AG04449 (cell line): Measurements from ENCODE around the gene IGF2R.

ENCODE experiments used
- CTCF ChIA-PET: fragments of 350-600 bp; formaldehyde crosslinking; extraction: SDS; loops from one replicate; lab custom pipeline; 2021; ENCODE audit warnings: antibody characterized with exemption; lab: Yijun Ruan, JAX
- POLR2A ChIA-PET: fragments of 400-600, 350-600 bp; formaldehyde crosslinking; extraction: SDS; loops from one replicate; lab custom pipeline; 2020; ENCODE audit warnings: antibody characterized with exemption, inconsistent platforms; lab: Yijun Ruan, JAX
- DNase-seq: peaks from one replicate; pipeline ENCODE4 v3.0.0-alpha.2; 2010; ENCODE audit warnings: low read depth, low spot score
- H3K4me3 ChIP-seq: 2 replicates; pipeline ENCODE4 v1.5.1; 2011; ENCODE audit warnings: low read depth, mild to moderate bottlenecking, control low read depth, low read length
- TF ChIP-seq, protein P1 (sequence below): IDR thresholded peaks from one replicate; pipeline ENCODE4 v1.5.1; 2011; ENCODE audit warnings: mild to moderate bottlenecking, moderate library complexity, low read length, control low read depth, inconsistent platforms; ENCODE audit not compliant: insufficient read depth; ENCODE audit errors: missing control alignments

The IGF2R gene

GRCh38 chr6:159959165-159959975 lies 9.5 kb upstream of the IGF2R start:
- CTCF ChIA-PET: no interaction called here
- DNase-seq: no peak
- POLR2A ChIA-PET: no interaction called here
- TF ChIP-seq, protein P1, sequence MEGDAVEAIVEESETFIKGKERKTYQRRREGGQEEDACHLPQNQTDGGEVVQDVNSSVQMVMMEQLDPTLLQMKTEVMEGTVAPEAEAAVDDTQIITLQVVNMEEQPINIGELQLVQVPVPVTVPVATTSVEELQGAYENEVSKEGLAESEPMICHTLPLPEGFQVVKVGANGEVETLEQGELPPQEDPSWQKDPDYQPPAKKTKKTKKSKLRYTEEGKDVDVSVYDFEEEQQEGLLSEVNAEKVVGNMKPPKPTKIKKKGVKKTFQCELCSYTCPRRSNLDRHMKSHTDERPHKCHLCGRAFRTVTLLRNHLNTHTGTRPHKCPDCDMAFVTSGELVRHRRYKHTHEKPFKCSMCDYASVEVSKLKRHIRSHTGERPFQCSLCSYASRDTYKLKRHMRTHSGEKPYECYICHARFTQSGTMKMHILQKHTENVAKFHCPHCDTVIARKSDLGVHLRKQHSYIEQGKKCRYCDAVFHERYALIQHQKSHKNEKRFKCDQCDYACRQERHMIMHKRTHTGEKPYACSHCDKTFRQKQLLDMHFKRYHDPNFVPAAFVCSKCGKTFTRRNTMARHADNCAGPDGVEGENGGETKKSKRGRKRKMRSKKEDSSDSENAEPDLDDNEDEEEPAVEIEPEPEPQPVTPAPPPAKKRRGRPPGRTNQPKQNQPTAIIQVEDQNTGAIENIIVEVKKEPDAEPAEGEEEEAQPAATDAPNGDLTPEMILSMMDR: no peak
- H3K4me3 ChIP-seq: no peak overlapping the region

GRCh38 chr6:159959976-159960384 lies 8.9 kb upstream of the IGF2R start:
- DNase-seq: no peak
- ChIA-PET CTCF (no interaction called here), POLR2A (no interaction called here)
- TF ChIP-seq, protein P1: no peak
- H3K4me3 ChIP-seq: no peak overlapping the region

GRCh38 chr6:159960485-159960884 lies 8.4 kb upstream of the IGF2R start:
- TF ChIP-seq, protein P1: no peak
- POLR2A ChIA-PET: no interaction called here
- no peak for DNase-seq
- CTCF ChIA-PET: interaction anchor here (1.0 to 1.3 kb wide), 2 partner anchors 9 to 18 kb away, joined by 3 to 5 read pairs; no protein-coding TSS in a partner anchor
- H3K4me3 ChIP-seq: no peak overlapping the region

DNA sequence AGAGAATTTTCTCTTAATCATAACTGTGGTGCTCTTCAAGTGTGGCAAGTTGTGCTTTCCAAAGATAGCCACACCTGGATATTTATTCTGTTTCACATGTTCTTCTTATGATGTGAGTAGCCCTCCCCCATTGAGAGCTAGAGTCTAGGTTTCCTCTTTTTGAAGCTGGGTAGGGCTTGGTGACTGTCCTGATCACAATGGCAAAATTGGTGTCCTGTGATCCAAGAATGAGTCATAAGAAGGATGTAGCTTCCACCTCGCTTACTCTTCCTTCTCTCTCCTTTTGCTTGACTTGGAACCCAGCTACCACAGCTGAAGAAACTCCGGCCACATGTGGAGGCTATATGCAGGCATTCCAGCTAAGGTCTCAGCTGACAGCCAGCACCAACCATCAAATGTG lies 7.4 kb upstream of the IGF2R start:
- no peak overlapping the region for H3K4me3 ChIP-seq
- TF ChIP-seq, protein P1: no peak
- ChIA-PET CTCF (interaction anchor here (0.8 to 1.3 kb wide), 3 partner anchors 8 to 19 kb away, joined by 3 to 5 read pairs (median 5); no protein-coding TSS in a partner anchor), POLR2A (interaction anchor here (1.2 kb wide), 1 partner anchor 20 kb away, joined by 5 read pairs; no protein-coding TSS in a partner anchor)
- no peak for DNase-seq

DNA sequence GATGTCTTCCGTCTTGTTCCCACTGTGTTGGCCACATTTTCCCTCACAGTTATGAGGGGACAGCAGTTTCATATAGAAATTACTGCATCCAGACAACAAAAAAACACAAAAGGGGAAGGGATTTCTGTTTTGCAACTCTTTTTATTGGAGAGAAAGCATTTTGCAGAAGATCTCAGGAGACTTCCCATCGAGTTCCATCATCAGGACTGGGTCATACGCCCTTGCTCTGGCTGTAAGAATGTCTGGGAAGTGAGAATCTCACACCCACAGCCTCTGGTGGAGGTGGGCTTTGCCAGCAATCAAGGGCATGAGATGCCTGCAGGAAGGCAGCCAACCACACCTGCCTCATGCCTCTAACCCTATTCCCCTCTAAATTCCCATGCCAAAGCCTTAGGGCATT lies 5.8 kb upstream of the IGF2R start:
- DNase-seq: no peak
- CTCF ChIA-PET: interaction anchor here (1.0 to 1.4 kb wide), 2 partner anchors 21 to 271 kb away, joined by 3 read pairs; no protein-coding TSS in a partner anchor
- H3K4me3 ChIP-seq: no peak overlapping the region
- POLR2A ChIA-PET: no interaction called here
- TF ChIP-seq, protein P1: no peak

GRCh38 chr6:159964046-159964445 lies 4.8 kb upstream of the IGF2R start:
- TF ChIP-seq, protein P1: no peak
- DNase-seq: no peak
- CTCF ChIA-PET: interaction anchor here (1.0 to 2.0 kb wide), 3 partner anchors 10 to 272 kb away, joined by 3 to 7 read pairs (median 3); no protein-coding TSS in a partner anchor
- POLR2A ChIA-PET: no interaction called here
- H3K4me3 ChIP-seq: no peak overlapping the region
